Endothelial cell of umbilical vein (primary cell): Measurements from ENCODE around the gene LYPD1. TPM values are rescaled to one million over a fixed set of nuclear protein-coding genes. Genes with fewer than 3 reads are reported as not detected.
A peak's percentile ranks its signal among the peaks of the same experiment; 100 is the strongest.

Source experiments
- BruUV-seq: library from RNA; stranded (reverse); fragments of 400-500 nt; replicated peaks from 2 replicates; lab custom pipeline; 2021; lab: Mats Ljungman, UMichigan
- CTCF ChIA-PET: fragments of 300-600, 350-600 bp; sonication (Branson Sonifier 250); formaldehyde crosslinking; loops from one replicate; lab custom pipeline; 2021; ENCODE audit warnings: antibody characterized with exemption, inconsistent platforms; lab: Charles Lee
- POLR2A ChIA-PET: fragments of 300-600, 350-600 bp; sonication (Branson Sonifier 250); formaldehyde crosslinking; loops from one replicate; lab custom pipeline; 2021; ENCODE audit warnings: antibody characterized with exemption, inconsistent platforms; lab: Charles Lee
- DNase-seq: peaks from one replicate; pipeline ENCODE4 v3.0.0-alpha.2; 2011; ENCODE audit warnings: low read depth, low spot score
- FAIRE-seq: peaks from 2 replicates; lab custom pipeline; 2011; peaks lifted over from hg19 to GRCh38; lab: Jason Lieb, UNC
- H2AFZ ChIP-seq: 2 replicates; pipeline ENCODE4 v1.6.0; 2012; ENCODE audit warnings: low read depth, low read length, control low read depth, inconsistent platforms
- H3K27ac ChIP-seq: 2 replicates; pipeline ENCODE4 v1.5.1; 2011; ENCODE audit warnings: low read depth, mild to moderate bottlenecking, control low read depth, low read length, moderate library complexity; ENCODE audit not compliant: insufficient read depth
- H3K27me3 ChIP-seq, 2 experiments: 2 replicates each; pipeline versions ENCODE4 v1.6.0 to v1.6.1; 2011; ENCODE audit warnings: low read length in 2 of 2, mixed read lengths in 1 of 2; ENCODE audit not compliant: control insufficient read depth in 2 of 2, insufficient read depth in 2 of 2
- H3K36me3 ChIP-seq, 2 experiments: 2 replicates in 1 of 2; 3 replicates in 1 of 2; pipeline ENCODE4 v1.5.1; 2011; ENCODE audit warnings: low read length in 2 of 2, mild to moderate bottlenecking in 1 of 2, moderate library complexity in 1 of 2; ENCODE audit not compliant: control insufficient read depth in 2 of 2, insufficient read depth in 2 of 2; ENCODE audit errors: extremely low read depth in 1 of 2
- H3K4me1 ChIP-seq: 3 replicates; pipeline ENCODE4 v1.5.1; 2011; ENCODE audit warnings: mild to moderate bottlenecking, low read length; ENCODE audit not compliant: control insufficient read depth, insufficient read depth; ENCODE audit errors: extremely low read depth
- H3K4me2 ChIP-seq: 2 replicates; pipeline ENCODE4 v1.6.1; 2011; ENCODE audit warnings: low read length, control low read depth, mixed read lengths; ENCODE audit not compliant: insufficient read depth
- H3K4me3 ChIP-seq, 3 experiments: fragments of 200-600 bp in 1 of 3; sonication (generic), shearing (Covaris generic) in 1 of 3; replicated peaks in 1 of 3; 2 replicates each; pipeline ENCODE4 v1.5.1; 2011 to 2016; ENCODE audit warnings: control low read depth in 3 of 3, low read length in 3 of 3, mild to moderate bottlenecking in 2 of 3, inconsistent platforms in 1 of 3, low read depth in 1 of 3, moderate library complexity in 1 of 3; ENCODE audit not compliant: insufficient read depth in 1 of 3
- H3K79me2 ChIP-seq: 2 replicates; pipeline ENCODE4 v1.6.0; 2012; ENCODE audit warnings: low read length, inconsistent platforms; ENCODE audit not compliant: control insufficient read depth, insufficient read depth
- H3K9ac ChIP-seq: replicated peaks from 2 replicates; pipeline ENCODE3; 2011; ENCODE audit warnings: low read length, control low read depth; ENCODE audit not compliant: insufficient read depth; ENCODE audit errors: extremely low read depth
- H3K9me1 ChIP-seq: replicated peaks from 3 replicates; pipeline ENCODE4 v1.6.0; 2011; ENCODE audit warnings: mild to moderate bottlenecking, low read length; ENCODE audit not compliant: control insufficient read depth, insufficient read depth; ENCODE audit errors: extremely low read depth
- H3K9me3 ChIP-seq: replicated peaks from 2 replicates; pipeline ENCODE4 v1.5.1; 2012; ENCODE audit warnings: low read length, inconsistent platforms; ENCODE audit not compliant: control insufficient read depth, insufficient read depth
- H4K20me1 ChIP-seq: replicated peaks from 2 replicates; pipeline ENCODE3; 2011; ENCODE audit warnings: mild to moderate bottlenecking, low read length; ENCODE audit not compliant: control insufficient read depth, insufficient read depth; ENCODE audit errors: extremely low read depth
- CTCF ChIP-seq, 2 donors: IDR thresholded peaks; 1 replicate in 1 of 2; 2 replicates in 1 of 2; pipeline ENCODE4 v1.5.1; 2011; ENCODE audit warnings: low read length in 2 of 2, mild to moderate bottlenecking in 2 of 2, moderate library complexity in 2 of 2, control low read depth in 1 of 2, inconsistent platforms in 1 of 2, low read depth in 1 of 2; ENCODE audit not compliant: insufficient read depth in 1 of 2; ENCODE audit errors: extremely low read depth in 1 of 2
- EZH2 ChIP-seq: IDR thresholded peaks from 2 replicates; pipeline ENCODE4 v1.6.1; 2012; ENCODE audit warnings: borderline replicate concordance, low read depth, mild to moderate bottlenecking, moderate library complexity, low read length, inconsistent platforms; ENCODE audit not compliant: severe bottlenecking
- FOS ChIP-seq: IDR thresholded peaks from 2 replicates; pipeline ENCODE4 v1.6.1; 2011; ENCODE audit warnings: mild to moderate bottlenecking, low read length, moderate library complexity, borderline replicate concordance; ENCODE audit not compliant: insufficient read depth
- GATA2 ChIP-seq: IDR thresholded peaks from 2 replicates; pipeline ENCODE4 v1.7.0; 2011; ENCODE audit warnings: low read depth, mild to moderate bottlenecking, moderate library complexity, mixed read lengths, low read length; ENCODE audit not compliant: insufficient read length, insufficient read depth
- JUN ChIP-seq: IDR thresholded peaks from 2 replicates; pipeline ENCODE4 v1.6.1; 2011; ENCODE audit warnings: borderline replicate concordance, low read depth; ENCODE audit not compliant: insufficient read length, insufficient read depth
- MAX ChIP-seq: IDR thresholded peaks from 2 replicates; pipeline ENCODE4 v1.6.1; 2011; ENCODE audit not compliant: insufficient read depth, insufficient read length
- MYC ChIP-seq: IDR thresholded peaks from one replicate; pipeline ENCODE4 v1.6.1; 2011; ENCODE audit warnings: mild to moderate bottlenecking, low read depth, low read length
- POLR2A ChIP-seq: IDR thresholded peaks from 2 replicates; pipeline ENCODE4 v1.6.1; 2012; ENCODE audit warnings: low read depth, mild to moderate bottlenecking, control low read depth, low read length
- POLR2AphosphoS5 ChIP-seq: IDR thresholded peaks from 2 replicates; pipeline ENCODE4 v1.6.1; 2012; ENCODE audit warnings: low read depth, mild to moderate bottlenecking, control low read depth, low read length, moderate library complexity; ENCODE audit not compliant: insufficient read depth
- dilution Hi-C: fragments of 300-500 bp; cut with MboI; formaldehyde crosslinking; loops from one replicate; pipeline ENCODE4 v1.15.0; 2019; ENCODE audit warnings: low sequenced_read_pairs; ENCODE audit not compliant: extremely low pct_ligation_motif_present
- intact Hi-C: fragments of 100-400 bp; cut with micrococcal nuclease; formaldehyde crosslinking; loops from one replicate; pipeline ENCODE4 v1.10.0; 2022
- polyA plus RNA-seq, 4 experiments: library from polyadenylated mRNA; depleted of rRNA in 3 of 4; stranded (reverse) in 3 of 4; unstranded in 1 of 4; fragments of >200 nt; gene quantifications; 2 replicates each; pipeline versions ENCODE4 v1.2.1 to v1.2.3, GENCODE V29; 2011 to 2012; ENCODE audit warnings: missing spikeins in 1 of 4
- total RNA-seq: library from RNA; stranded (reverse); gene quantifications from 2 replicates; pipeline ENCODE4 v1.2.3, GENCODE V29; 2021

Gene LYPD1
- total and polyA plus RNA-seq, 2 donors (not counting 3 experiments of a cell fraction or from before 2014, with no cell fraction given) = 76.6 to 105 TPM

- Histone ChIP-seq H3K9me3 (no peaks in the 10 kb centered on the region), H3K4me1 (peaks cover 30% of the 10 kb centered on the region), H4K20me1 (no peaks in the 10 kb centered on the region), H3K79me2 (peaks cover 10% of the 10 kb centered on the region), H3K9ac (no peak overlapping the region), H3K4me3 (peak overlapping the region in 1 of 3 experiments; percentile 75), H3K4me2 (peak overlapping the region; percentile 76), H3K27ac (no peak overlapping the region), H3K9me1 (no peaks in the 10 kb centered on the region), H3K36me3 (peaks cover 0 to 2% of the 10 kb centered on the region in 2 experiments), H3K27me3 (no peaks in the 10 kb centered on the region), H2AFZ (no peak overlapping the region)
- dilution Hi-C loops = no loop called here
- ChIA-PET CTCF (interaction anchor here (0.5 to 4.6 kb wide), 9 partner anchors 9 to 1177 kb away, joined by 3 to 28 read pairs (median 8); no protein-coding TSS in a partner anchor), POLR2A (no interaction called here)
- FAIRE-seq = no peak
- intact Hi-C loops = loop anchor here (1.0 kb wide), 1 partner anchor 504 kb away; no protein-coding TSS in a partner anchor
- no peak for DNase-seq
- TSS peak; percentile 7 for BruUV-seq
- TF ChIP-seq POLR2A (no peak), JUN (no peak), EZH2 (no peak), FOS (no peak), MYC (no peak), MAX (no peak), CTCF (IDR thresholded peaks at IDR 0.05; ENCODE audit: extremely low read depth in 1 of 2, insufficient read depth in 1 of 2, low read depth in 1 of 2, low read length in 2 of 2) (no peak), GATA2 (no peak), POLR2AphosphoS5 (no peak)
Measured at GRCh38 chr2:132667706-132668105, 2.3 kb downstream of the LYPD1 start.
